C1 segment of cervical spinal cord (tissue), 14 donors: Measurements from ENCODE around the gene ZNF821.
A peak's percentile ranks its signal among the peaks of the same experiment; 100 is the strongest.
"Not testable (repeated sequence)": the region's sequence is repeated elsewhere in the genome, so short reads cannot be mapped to it uniquely, and the experiment has no call there.

Source experiments
- DNase-seq, 14 donors: peaks; one replicate each; lab custom pipeline; 2025; lab: John Stamatoyannopoulos, UW

Gene ZNF821

GRCh38 chr16:71883849-71884638 is at the start of gene ZNF821:
TSS of gene ZNF821 (minus strand) at chr16:71884182. CDS start at chr16:71879946, 4,236 bp downstream.
- DNase-seq = peak in 13 of 14 donors; percentile 37 to 83 (median 65)

- peak in 1 of 14 donors; percentile 11 for DNase-seq
These were observed 49.0 kb upstream of the ZNF821 start for GRCh38 chr16:71933017-71933416.

GRCh38 chr16:71931599-71931998 is 47.6 kb upstream of the ZNF821 start:
- no peak for DNase-seq

- DNase-seq = no peak
These were observed 47.0 kb upstream of the ZNF821 start for GRCh38 chr16:71931001-71931400.

GRCh38 chr16:71930013-71930563 is 46.1 kb upstream of the ZNF821 start:
- no peak for DNase-seq

- DNase-seq = peak in 3 of 14 donors; percentile 1 to 53 (median 7)
These were observed 45.1 kb upstream of the ZNF821 start for GRCh38 chr16:71929048-71929447.

GRCh38 chr16:71927787-71928186 is 43.8 kb upstream of the ZNF821 start:
- DNase-seq = peak in 2 of 14 donors; percentile 22 to 40

- DNase-seq = peak in 4 of 14 donors; percentile 4 to 48 (median 16)
These were observed 43.4 kb upstream of the ZNF821 start for GRCh38 chr16:71927383-71927782.

- no peak for DNase-seq
These were observed 40.7 kb upstream of the ZNF821 start for GRCh38 chr16:71924710-71925109.

GRCh38 chr16:71923941-71924690 is 40.1 kb upstream of the ZNF821 start:
- DNase-seq = no peak

- no peak for DNase-seq
These were observed 36.7 kb upstream of the ZNF821 start for GRCh38 chr16:71920658-71921057.

GRCh38 chr16:71919035-71919434 is 35.1 kb upstream of the ZNF821 start:
- peak in 1 of 14 donors; percentile 7 for DNase-seq

- no peak for DNase-seq
These were observed 33.9 kb upstream of the ZNF821 start for GRCh38 chr16:71917900-71918299.

- DNase-seq = no peak
These were observed 32.5 kb upstream of the ZNF821 start for GRCh38 chr16:71916397-71916920.

- DNase-seq = no peak
These were observed 31.4 kb upstream of the ZNF821 start for GRCh38 chr16:71915350-71915749.

- DNase-seq = no peak
These were observed 30.8 kb upstream of the ZNF821 start for GRCh38 chr16:71914802-71915201.

GRCh38 chr16:71912534-71913275 is 28.7 kb upstream of the ZNF821 start:
- no peak for DNase-seq

- no peak for DNase-seq
These were observed 27.1 kb upstream of the ZNF821 start for GRCh38 chr16:71911121-71911520.

- not testable (repeated sequence) for DNase-seq
These were observed 21.8 kb upstream of the ZNF821 start for GRCh38 chr16:71905765-71906164.

GRCh38 chr16:71904239-71904638 is 20.3 kb upstream of the ZNF821 start:
- DNase-seq = no peak

GRCh38 chr16:71903608-71904007 is 19.6 kb upstream of the ZNF821 start:
- no peak for DNase-seq
